Measurements from ENCODE around the gene R3HDM1. TPM values are rescaled to one million over a fixed set of nuclear protein-coding genes. Genes with fewer than 3 reads are reported as not detected.

The R3HDM1 gene
- total RNA-seq, 1 donor: 13.6 TPM

DNA sequence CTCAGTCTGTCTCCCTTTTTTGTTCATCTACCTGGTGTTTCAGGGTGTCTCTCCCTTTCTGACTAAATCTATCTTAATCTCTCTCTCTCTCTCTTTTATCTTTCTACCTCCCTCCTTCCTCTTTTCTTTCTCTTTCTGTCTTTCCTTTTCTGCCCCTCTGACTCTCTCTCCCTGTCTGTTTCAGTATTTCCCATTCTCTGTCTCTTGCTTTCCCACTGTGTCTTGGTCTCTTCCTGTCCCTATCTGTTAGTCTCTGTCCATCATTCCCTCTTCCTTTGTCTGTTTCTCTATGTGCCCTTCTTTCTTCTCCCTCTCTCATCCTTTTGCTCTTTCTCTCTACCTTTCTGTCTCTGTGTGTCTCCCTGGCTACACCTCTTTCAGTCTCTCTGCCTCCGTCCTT, 56.7 kb downstream of the R3HDM1 start:
- H3K4me3 ChIP-seq (ENCODE audit: low read depth, low read length): no peak overlapping the region
- TF ChIP-seq, protein P1, sequence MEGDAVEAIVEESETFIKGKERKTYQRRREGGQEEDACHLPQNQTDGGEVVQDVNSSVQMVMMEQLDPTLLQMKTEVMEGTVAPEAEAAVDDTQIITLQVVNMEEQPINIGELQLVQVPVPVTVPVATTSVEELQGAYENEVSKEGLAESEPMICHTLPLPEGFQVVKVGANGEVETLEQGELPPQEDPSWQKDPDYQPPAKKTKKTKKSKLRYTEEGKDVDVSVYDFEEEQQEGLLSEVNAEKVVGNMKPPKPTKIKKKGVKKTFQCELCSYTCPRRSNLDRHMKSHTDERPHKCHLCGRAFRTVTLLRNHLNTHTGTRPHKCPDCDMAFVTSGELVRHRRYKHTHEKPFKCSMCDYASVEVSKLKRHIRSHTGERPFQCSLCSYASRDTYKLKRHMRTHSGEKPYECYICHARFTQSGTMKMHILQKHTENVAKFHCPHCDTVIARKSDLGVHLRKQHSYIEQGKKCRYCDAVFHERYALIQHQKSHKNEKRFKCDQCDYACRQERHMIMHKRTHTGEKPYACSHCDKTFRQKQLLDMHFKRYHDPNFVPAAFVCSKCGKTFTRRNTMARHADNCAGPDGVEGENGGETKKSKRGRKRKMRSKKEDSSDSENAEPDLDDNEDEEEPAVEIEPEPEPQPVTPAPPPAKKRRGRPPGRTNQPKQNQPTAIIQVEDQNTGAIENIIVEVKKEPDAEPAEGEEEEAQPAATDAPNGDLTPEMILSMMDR (IDR thresholded peaks at IDR 0.05; ENCODE audit: insufficient read depth, low read length): no peak
- no peak for DNase-seq (ENCODE audit: low read depth)

DNA sequence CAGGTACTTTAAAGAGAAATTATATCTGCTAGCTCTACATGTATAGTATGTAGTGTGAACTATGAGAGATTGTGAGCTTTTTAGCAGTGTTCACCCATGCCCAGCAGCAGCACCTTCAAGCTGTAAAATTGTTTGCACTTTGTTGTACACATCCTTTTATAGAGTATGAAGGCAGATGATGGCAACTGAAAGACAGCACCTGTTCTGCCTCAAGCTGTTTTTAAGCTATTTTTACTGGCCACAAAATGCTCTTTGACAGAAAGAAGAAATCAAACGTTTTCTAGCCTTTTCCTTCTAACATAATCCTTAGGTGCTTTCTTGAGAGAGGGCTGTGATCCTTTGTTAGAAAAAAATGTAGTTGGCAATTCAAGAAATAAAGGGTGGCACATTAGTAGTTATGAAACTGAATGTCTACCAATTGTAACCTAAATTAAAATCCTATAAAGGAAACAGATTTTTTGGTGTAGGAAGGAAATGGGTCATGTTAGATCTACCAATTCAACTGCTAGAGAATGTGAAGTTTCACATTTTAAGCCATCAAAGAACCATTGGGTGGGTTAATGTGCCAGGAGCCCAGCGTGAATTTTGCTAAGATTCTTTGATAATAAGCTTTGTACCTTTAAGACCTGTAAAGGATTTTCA, 59.5 kb downstream of the R3HDM1 start:
- no peak for DNase-seq (ENCODE audit: low read depth)
- TF ChIP-seq, protein P1 (IDR thresholded peaks at IDR 0.05; ENCODE audit: insufficient read depth, low read length): no peak
- H3K4me3 ChIP-seq (ENCODE audit: low read depth, low read length): no peak overlapping the region

DNA sequence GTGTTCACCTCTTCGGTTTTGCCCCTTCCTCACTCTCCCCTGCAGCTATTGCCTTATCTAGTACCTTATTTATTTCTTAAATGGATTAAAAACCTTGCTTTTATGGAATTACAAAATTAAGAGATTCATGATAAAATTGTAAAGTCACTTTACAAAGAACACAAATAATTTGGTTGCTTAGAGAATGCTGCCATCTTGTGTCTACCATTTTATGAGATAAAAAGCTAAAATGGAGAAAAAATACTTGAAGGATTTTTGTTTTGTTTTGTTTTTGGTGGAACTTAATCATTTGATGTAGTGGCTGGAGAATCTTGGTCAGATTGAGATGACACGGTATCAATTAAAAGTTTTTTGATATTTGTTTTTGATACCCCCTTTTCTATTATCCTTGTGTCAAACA, 69.6 kb downstream of the R3HDM1 start:
- peak; percentile 47 for DNase-seq (ENCODE audit: low read depth)
- TF ChIP-seq, protein P1 (IDR thresholded peaks at IDR 0.05; ENCODE audit: insufficient read depth, low read length): peak; percentile 9
- no peak overlapping the region for H3K4me3 ChIP-seq (ENCODE audit: low read depth, low read length)

DNA sequence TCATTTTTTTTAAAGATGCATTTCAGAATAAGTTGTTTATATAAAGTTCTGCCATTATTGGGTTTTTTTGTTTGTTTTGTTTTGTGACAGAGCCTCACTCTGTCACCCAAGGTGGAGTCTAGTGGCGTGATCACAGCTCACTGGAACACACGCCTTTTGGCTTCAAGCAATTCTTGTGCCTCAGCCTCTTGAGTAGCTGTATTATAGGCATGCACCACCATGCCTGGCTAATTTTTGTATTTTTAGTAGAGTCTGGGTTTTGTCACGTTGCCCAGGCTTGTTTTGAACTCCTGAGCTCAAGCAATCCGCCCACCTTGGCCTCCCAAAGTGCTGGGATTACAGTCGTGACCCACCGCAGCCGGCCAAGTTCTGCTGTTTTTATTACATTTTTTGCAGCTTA, 72.3 kb downstream of the R3HDM1 start:
- DNase-seq (ENCODE audit: low read depth): no peak
- TF ChIP-seq, protein P1 (IDR thresholded peaks at IDR 0.05; ENCODE audit: insufficient read depth, low read length): no peak
- no peak overlapping the region for H3K4me3 ChIP-seq (ENCODE audit: low read depth, low read length)

DNA sequence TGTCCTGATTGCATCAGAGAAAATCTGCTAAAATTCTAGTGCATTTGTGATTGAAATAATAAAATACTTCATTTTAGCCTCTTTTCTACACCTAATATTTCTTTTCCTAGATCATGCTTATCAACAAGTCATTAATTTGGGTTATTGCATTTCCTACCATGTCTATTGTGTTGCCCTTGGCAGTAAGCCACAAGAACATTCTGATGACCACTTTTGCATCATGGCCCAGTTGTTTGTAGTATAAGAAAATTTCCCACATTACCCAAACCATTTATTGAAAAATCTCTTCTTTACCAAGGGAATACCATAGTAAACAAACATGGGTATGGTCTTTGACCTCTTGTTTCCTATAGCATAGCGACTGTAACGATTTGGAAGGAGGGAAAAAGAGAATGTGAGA, 76.3 kb downstream of the R3HDM1 start:
- DNase-seq (ENCODE audit: low read depth): peak; percentile 37
- TF ChIP-seq, protein P1 (IDR thresholded peaks at IDR 0.05; ENCODE audit: insufficient read depth, low read length): no peak
- H3K4me3 ChIP-seq (ENCODE audit: low read depth, low read length): no peak overlapping the region

DNA sequence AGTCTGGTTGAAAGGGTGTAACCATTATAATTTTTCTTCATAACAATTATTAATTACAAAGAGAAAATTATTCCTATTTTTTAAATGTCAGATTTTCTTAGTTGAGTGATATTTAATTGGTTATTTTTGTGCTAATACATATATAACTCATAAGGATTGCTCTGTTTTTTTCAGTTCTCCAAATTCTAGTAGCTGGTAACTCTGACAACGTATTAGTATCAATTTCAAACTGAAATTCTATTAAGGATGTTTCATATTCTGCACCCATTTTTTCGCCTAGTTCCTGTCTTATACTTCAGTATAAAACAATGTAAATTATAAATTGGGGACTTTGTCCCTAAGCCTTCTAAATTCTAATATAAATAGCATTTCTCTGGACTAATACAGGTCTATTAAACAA, 81.0 kb downstream of the R3HDM1 start:
- TF ChIP-seq, protein P1 (IDR thresholded peaks at IDR 0.05; ENCODE audit: insufficient read depth, low read length): no peak
- no peak overlapping the region for H3K4me3 ChIP-seq (ENCODE audit: low read depth, low read length)
- DNase-seq (ENCODE audit: low read depth): no peak

DNA sequence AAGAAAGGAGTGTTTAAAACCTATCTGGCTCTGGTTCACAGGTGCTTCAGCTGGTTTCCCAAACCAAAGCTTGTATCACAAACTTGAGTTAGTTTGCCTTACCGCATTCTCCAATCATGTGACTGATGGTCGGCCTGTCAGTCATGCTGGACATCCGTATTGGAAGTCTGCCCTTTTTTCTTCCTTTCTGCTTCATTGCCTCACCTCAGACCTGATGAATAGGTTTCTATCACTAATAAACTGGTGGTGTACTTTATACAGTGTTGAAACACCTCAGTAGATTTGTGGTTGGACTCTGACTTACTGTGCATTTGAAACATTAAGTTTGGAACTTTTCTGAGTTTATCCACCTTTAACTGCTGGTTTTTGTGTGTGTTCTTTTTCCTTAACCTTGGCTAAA, 84.1 kb downstream of the R3HDM1 start:
- TF ChIP-seq, protein P1 (IDR thresholded peaks at IDR 0.05; ENCODE audit: insufficient read depth, low read length): no peak
- no peak overlapping the region for H3K4me3 ChIP-seq (ENCODE audit: low read depth, low read length)
- no peak for DNase-seq (ENCODE audit: low read depth)

All from fibroblast of the aortic adventitia (primary cell).